ENCODE data around the gene CCR4. TPM values are rescaled to one million over a fixed set of nuclear protein-coding genes. Genes with fewer than 3 reads are reported as not detected.

Gene CCR4
- total and polyA plus RNA-seq, 2 of the 13 experiments (the other 11 are each of a cell fraction or from before 2014, with no cell fraction given): 0.04 to 0.05 TPM

GRCh38 chr3:32968920-32969389, 17.5 kb downstream of the CCR4 start:
- Histone ChIP-seq H3K36me3 (replicated peaks in 1 of 2; ENCODE audit: control insufficient read depth in 1 of 2, insufficient read depth in 2 of 2, low read length in 2 of 2) (no peaks in the 10 kb centered on the region), H2AFZ (ENCODE audit: low read length) (no peak overlapping the region)
- peak; percentile 67 for FAIRE-seq

More at GRCh38 chr3:32968920-32969389, 17.5 kb downstream of the CCR4 start:
- in situ Hi-C loops (cut with HindIII; ENCODE audit: extremely low pct_ligation_motif_present, low pct_unique_long_range_greater_than_20kb): loop anchor here (25.0 kb wide), 1 partner anchor 393 kb away; no protein-coding TSS in a partner anchor
- ATAC-seq: peak; percentile 90
- Histone ChIP-seq H3K9ac (ENCODE audit: insufficient read depth, low read depth, low read length) (peak overlapping the region; percentile 6; the same call in 1 of the 2 replicates), H3K4me3 (replicated peaks in 1 of 3; ENCODE audit: insufficient read depth in 1 of 3, low read depth in 2 of 3, low read length in 3 of 3) (peak overlapping the region; percentile 1 to 43 (median 28); a peak in 2 of 6 replicates), H3K79me2 (ENCODE audit: insufficient read depth, low read length) (no peaks in the 10 kb centered on the region), H3K4me1 (ENCODE audit: insufficient read depth, low read length) (peaks cover 30% of the 10 kb centered on the region), H3K9me3 (ENCODE audit: low read length) (peaks cover 21% of the 10 kb centered on the region), H3K27me3 (ENCODE audit: control insufficient read depth in 1 of 2, insufficient read depth in 2 of 2, low read length in 2 of 2) (peaks cover 0 to 3% of the 10 kb centered on the region in 2 experiments; a peak in 3 of 5 replicates), H3K4me2 (ENCODE audit: low read depth, low read length) (peak overlapping the region; percentile 73), H4K20me1 (ENCODE audit: insufficient read depth, low read length) (no peaks in the 10 kb centered on the region), H3K27ac (ENCODE audit: extremely low read length, insufficient read depth, low read length) (peak overlapping the region; percentile 16)
- whole genome bisulfite sequencing (ENCODE audit: low lambda C conversion rate): 0% methylated on average over 3 of the region's 6 CpGs
- ChIA-PET POLR2A (interaction anchor here (1.7 kb wide), 1 partner anchor 128 kb away, joined by 3 read pairs; the partner anchor contains the start of genes GLB1 and TMPPE), CTCF (ENCODE audit: low intra/inter-chr PET ratio, low total read pairs) (no interaction called here)
- no TSS peak for BruUV-seq (replicated peaks)
- intact Hi-C loops (cut with micrococcal nuclease; ENCODE audit: unreplicated experiment): no loop called here
- TF ChIP-seq PAXIP1 (CRISPR knock-in tag; conservative IDR thresholded peaks at IDR 0.05) (peak; percentile 41), FOXO1 (CRISPR knock-in tag; IDR thresholded peaks at IDR 0.05) (no peak), HOXD1 (CRISPR knock-in tag; IDR thresholded peaks at IDR 0.05) (no peak), BCL6 (CRISPR knock-in tag; IDR thresholded peaks at IDR 0.05) (peak; percentile 79), ZNF7 (CRISPR knock-in tag; IDR thresholded peaks at IDR 0.05) (no peak), HNF4A (CRISPR knock-in tag; IDR thresholded peaks at IDR 0.05) (peak; percentile 60), ZNF329 (CRISPR knock-in tag; IDR thresholded peaks at IDR 0.05; ENCODE audit: low read depth) (no peak), CREB1 (IDR thresholded peaks at IDR 0.05) (no peak), CREB1 (CRISPR knock-in tag; IDR thresholded peaks at IDR 0.05) (0 out of 2 replicates have a peak, but pooled peaks have one; percentile 8)
- peak; percentile 63 for DNase-seq (ENCODE audit: low spot score)

All from HepG2 (cell line).